Right atrium auricular region (tissue), 2 donors: ENCODE data around the gene NDRG3. TPM values are rescaled to one million over a fixed set of nuclear protein-coding genes. Genes with fewer than 3 reads are reported as not detected.
A peak's percentile ranks its signal among the peaks of the same experiment; 100 is the strongest.

ENCODE experiments used
- DNase-seq: peaks from one replicate; pipeline ENCODE4 v3.0.0-alpha.2; 2019; ENCODE audit warnings: low spot score
- H3K27ac ChIP-seq, 2 donors: fragments of 200-600 bp; sonication (generic); 1 replicate in 1 of 2; 2 replicates in 1 of 2; pipeline ENCODE4 v1.5.1; 2016 to 2019
- H3K27me3 ChIP-seq, 2 donors: fragments of 200-600 bp; sonication (generic); one replicate each; pipeline versions ENCODE4 v1.5.1 to v1.6.0; 2017 to 2019
- H3K36me3 ChIP-seq: fragments of 200-600 bp; sonication (generic); one replicate; pipeline ENCODE4 v1.5.1; 2016
- H3K4me1 ChIP-seq, 2 donors: fragments of 200-600 bp; sonication (generic); one replicate each; pipeline versions ENCODE4 v1.5.1 to v1.6.0; 2017 to 2019
- H3K4me3 ChIP-seq, 2 donors: fragments of 200-600 bp; sonication (generic); 1 replicate in 1 of 2; 2 replicates in 1 of 2; pipeline ENCODE4 v1.5.1; 2017 to 2019; ENCODE audit warnings: mild to moderate bottlenecking in 1 of 2, moderate library complexity in 1 of 2
- H3K9me3 ChIP-seq, 2 donors: fragments of 200-600 bp; sonication (generic); one replicate each; pipeline ENCODE4 v1.5.1; 2019
- CTCF ChIP-seq, 2 donors: fragments of 200-600 bp; sonication (generic); IDR thresholded peaks; one replicate each; pipeline ENCODE4 v1.5.1; 2019; ENCODE audit warnings: antibody characterized with exemption in 2 of 2
- total RNA-seq, 2 donors: library from RNA; depleted of rRNA; stranded (reverse); fragments of >200 nt; gene quantifications; one replicate each; pipeline ENCODE4 v1.1.0, GENCODE V29; 2016

NDRG3 gene
- total RNA-seq, 2 donors from 2014 or later, result 19.7 to 33.9 TPM

- H3K4me1 ChIP-seq, result peaks cover 0 to 25% of the 10 kb centered on the region in 2 donors
- peak within 1 kb of the TSS; percentile 86 to 91 for H3K27ac ChIP-seq
- DNase-seq, result peak; percentile 99
- H3K4me3 ChIP-seq, result peak within 1 kb of the TSS; percentile 85 to 89
- peaks cover 26% of the 10 kb centered on the region for H3K36me3 ChIP-seq
- peak; percentile 80 to 90 for TF ChIP-seq CTCF (IDR thresholded peaks at IDR 0.05)
- H3K27me3 ChIP-seq, result no peaks in the 10 kb centered on the region
- H3K9me3 ChIP-seq, result no peaks in the 10 kb centered on the region
These were observed 140.3 kb downstream of the NDRG3 start, which contains the start of gene RAB5IF for GRCh38 chr20:36605399-36606157. Gene RAB5IF, plus strand, starts transcription at chr20:36605779. Its CDS starts 173 bp downstream, at chr20:36605952.

- Histone ChIP-seq H3K4me3 (peak overlapping the region; percentile 24 to 89), H3K36me3 (peaks cover 20% of the 10 kb centered on the region), H3K27ac (peak overlapping the region; percentile 83 to 91), H3K4me1 (peaks cover 0 to 25% of the 10 kb centered on the region in 2 donors), H3K9me3 (no peaks in the 10 kb centered on the region), H3K27me3 (no peaks in the 10 kb centered on the region)
- TF ChIP-seq CTCF (IDR thresholded peaks at IDR 0.05), result no peak
- DNase-seq, result peak; percentile 63
These were observed 140.9 kb downstream of the NDRG3 start for GRCh38 chr20:36604952-36605398.

Other genes starting within 250 kb of the NDRG3 start
- gene MYL9, start 204.6 kb downstream of the NDRG3 start, total RNA-seq, result 100 to 1,000 TPM; 558 to 602 TPM
- 10 to 100 TPM in 1 of 2 donors, 1 to 10 TPM in 1; 8.9 to 10.7 TPM for gene TGIF2, start 172.5 kb downstream of the NDRG3 start, total RNA-seq
- gene RAB5IF, start 140.3 kb downstream of the NDRG3 start, total RNA-seq, result 10 to 100 TPM; 70.9 to 83.0 TPM
- gene SLA2, start 99.9 kb downstream of the NDRG3 start, total RNA-seq, result under 1 TPM; 0.37 to 0.39 TPM
- gene DSN1, start 27.7 kb upstream of the NDRG3 start, total RNA-seq, result 1 to 10 TPM; 3.1 to 6.3 TPM
- gene TLDC2, start 130.0 kb upstream of the NDRG3 start, total RNA-seq, result under 1 TPM in 1 of 2 donors, not detected in 1; 0.30 TPM
- gene SAMHD1, start 205.6 kb upstream of the NDRG3 start, total RNA-seq, result 100 to 1,000 TPM in 1 of 2 donors, 10 to 100 TPM in 1; 87.2 to 144 TPM